ENCODE data around the gene GALNT3.

GRCh38 chr2:165820296-165820695, 26.2 kb upstream of the GALNT3 start:
- no peak for TF ChIP-seq CTCF (IDR thresholded peaks at IDR 0.05)
- TF ChIP-seq POLR2A (IDR thresholded peaks at IDR 0.05) = no peak
